Measurements from ENCODE around the gene LEMD1.

The LEMD1 gene, protein sequence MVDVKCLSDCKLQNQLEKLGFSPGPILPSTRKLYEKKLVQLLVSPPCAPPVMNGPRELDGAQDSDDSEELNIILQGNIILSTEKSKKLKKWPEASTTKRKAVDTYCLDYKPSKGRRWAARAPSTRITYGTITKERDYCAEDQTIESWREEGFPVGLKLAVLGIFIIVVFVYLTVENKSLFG

DNA sequence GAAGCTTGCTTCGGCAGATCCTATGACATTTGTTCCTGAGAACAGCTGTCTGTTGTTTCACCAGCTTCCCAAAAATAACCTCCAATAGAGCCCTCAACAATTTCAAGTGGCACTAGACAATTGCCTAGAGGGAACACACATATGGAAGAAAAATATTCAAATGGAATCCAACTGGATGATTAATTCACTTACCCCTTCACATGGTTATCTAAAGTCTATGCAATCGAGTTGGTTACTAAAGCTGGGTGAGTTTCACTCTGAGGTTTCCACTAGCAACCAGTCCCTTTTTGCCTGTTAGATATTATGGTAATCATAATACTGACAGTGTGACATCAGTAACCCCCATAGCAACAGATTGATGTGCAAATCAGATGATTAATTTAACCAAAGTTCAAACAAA, at the start of gene LEMD1:
Gene LEMD1 (minus strand): TSS at position 259 of the 400 bp plus-strand sequence. CDS start 1,520 bp downstream, outside the sequence.
- H3K4me3 Mint-ChIP-seq: no peak within 1 kb of the TSS
- no peaks in the 10 kb centered on the region for H3K4me1 Mint-ChIP-seq
- peaks cover 12% of the 10 kb centered on the region for H3K27me3 Mint-ChIP-seq
- H3K36me3 Mint-ChIP-seq (ENCODE audit: low read depth): no peaks in the 10 kb centered on the region
- DNase-seq (no peak), ATAC-seq (no peak)
- no peak within 1 kb of the TSS for H3K27ac Mint-ChIP-seq
- no peaks in the 10 kb centered on the region for H3K9me3 Mint-ChIP-seq

DNA sequence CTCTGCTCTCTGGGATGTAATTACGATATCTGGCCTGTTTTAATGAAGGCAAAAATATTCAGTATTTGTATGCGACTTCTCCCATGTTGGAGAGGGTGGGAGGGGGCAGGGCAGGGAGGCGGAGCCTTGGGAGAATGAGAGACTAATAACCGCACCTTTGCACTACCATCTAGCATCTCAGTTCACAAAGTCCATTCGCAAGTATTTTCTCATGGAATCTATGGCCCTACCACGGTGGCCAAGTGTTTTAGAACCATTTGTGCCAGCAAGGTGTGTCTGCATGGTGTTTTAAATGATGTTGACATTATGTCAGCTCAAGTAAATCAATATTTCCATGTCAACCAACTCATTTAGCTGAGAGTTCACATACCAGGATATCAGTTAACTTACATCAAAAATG, 48.3 kb upstream of the LEMD1 start:
- ATAC-seq: no peak
- DNase-seq: no peak
- Mint-ChIP-seq H3K27me3 (peaks cover 63% of the 10 kb centered on the region), H3K9me3 (peaks cover 7% of the 10 kb centered on the region), H3K27ac (no peak overlapping the region), H3K4me1 (no peaks in the 10 kb centered on the region), H3K4me3 (no peak overlapping the region), H3K36me3 (ENCODE audit: low read depth) (peaks cover 5% of the 10 kb centered on the region)

DNA sequence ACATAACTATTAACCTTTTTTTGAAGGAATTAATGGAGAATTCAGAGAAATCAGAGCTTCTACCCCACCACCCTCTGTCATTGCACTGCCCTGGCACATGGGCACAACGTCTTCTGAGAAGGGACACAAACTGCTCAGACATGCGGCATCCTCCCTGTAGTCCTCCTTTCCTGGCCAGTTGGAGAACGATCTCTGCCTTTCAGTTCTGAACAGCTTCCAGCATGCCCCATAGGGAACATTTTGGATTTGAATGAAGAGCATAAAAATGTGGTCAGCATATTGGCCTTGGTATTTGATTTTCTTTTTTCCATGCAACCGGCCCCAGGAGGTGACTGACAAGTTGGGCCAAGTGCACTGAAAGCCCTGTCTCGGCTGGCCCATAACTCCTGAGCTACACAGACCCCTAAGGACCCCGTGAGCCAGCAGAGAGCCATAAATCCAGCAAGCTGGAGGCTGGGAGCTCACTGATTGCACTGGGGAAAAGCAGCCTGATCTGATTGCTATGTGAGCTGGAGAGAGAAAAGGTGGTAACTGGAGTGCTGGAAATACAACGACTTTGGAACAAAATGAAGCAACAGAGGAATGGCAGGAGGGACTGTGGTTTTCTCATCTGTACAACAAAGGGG, 44.9 kb upstream of the LEMD1 start:
- Mint-ChIP-seq H3K27me3 (peaks cover 33% of the 10 kb centered on the region), H3K4me3 (no peak overlapping the region), H3K4me1 (no peaks in the 10 kb centered on the region), H3K27ac (no peak overlapping the region), H3K36me3 (ENCODE audit: low read depth) (no peaks in the 10 kb centered on the region), H3K9me3 (no peaks in the 10 kb centered on the region)
- no peak for ATAC-seq
- DNase-seq: no peak

DNA sequence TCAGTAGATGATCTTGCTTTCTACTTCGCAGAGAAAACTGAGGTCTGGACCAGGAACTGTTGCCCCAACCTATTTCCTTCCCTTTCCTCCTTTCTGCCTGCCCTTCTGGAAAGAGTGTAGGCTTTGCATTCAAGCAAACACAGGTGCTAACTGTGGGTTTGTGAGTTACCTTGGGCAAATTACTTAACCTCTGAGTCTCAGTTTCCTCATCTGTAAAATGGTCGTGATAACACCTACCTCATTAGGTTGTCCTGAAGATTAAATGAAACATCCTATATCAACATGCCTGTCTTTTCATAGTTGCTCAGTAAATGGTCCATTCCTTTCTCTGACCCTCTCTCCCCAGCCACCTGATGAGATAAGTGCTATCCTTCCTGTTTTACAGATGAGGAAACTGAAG, 43.5 kb upstream of the LEMD1 start:
- ATAC-seq: no peak
- H3K27ac Mint-ChIP-seq: no peak overlapping the region
- H3K36me3 Mint-ChIP-seq (ENCODE audit: low read depth): no peaks in the 10 kb centered on the region
- H3K27me3 Mint-ChIP-seq: peaks cover 36% of the 10 kb centered on the region
- no peak overlapping the region for H3K4me3 Mint-ChIP-seq
- H3K9me3 Mint-ChIP-seq: no peaks in the 10 kb centered on the region
- H3K4me1 Mint-ChIP-seq: no peaks in the 10 kb centered on the region
- no peak for DNase-seq

- ATAC-seq (no peak), DNase-seq (peak; percentile 46)
- Mint-ChIP-seq H3K27me3 (peaks cover 56% of the 10 kb centered on the region), H3K27ac (no peak overlapping the region), H3K4me1 (peaks cover 11% of the 10 kb centered on the region), H3K9me3 (no peaks in the 10 kb centered on the region), H3K36me3 (ENCODE audit: low read depth) (no peaks in the 10 kb centered on the region), H3K4me3 (no peak overlapping the region)
Observed at GRCh38 chr1:205458777-205459566, 37.1 kb upstream of the LEMD1 start.

DNA sequence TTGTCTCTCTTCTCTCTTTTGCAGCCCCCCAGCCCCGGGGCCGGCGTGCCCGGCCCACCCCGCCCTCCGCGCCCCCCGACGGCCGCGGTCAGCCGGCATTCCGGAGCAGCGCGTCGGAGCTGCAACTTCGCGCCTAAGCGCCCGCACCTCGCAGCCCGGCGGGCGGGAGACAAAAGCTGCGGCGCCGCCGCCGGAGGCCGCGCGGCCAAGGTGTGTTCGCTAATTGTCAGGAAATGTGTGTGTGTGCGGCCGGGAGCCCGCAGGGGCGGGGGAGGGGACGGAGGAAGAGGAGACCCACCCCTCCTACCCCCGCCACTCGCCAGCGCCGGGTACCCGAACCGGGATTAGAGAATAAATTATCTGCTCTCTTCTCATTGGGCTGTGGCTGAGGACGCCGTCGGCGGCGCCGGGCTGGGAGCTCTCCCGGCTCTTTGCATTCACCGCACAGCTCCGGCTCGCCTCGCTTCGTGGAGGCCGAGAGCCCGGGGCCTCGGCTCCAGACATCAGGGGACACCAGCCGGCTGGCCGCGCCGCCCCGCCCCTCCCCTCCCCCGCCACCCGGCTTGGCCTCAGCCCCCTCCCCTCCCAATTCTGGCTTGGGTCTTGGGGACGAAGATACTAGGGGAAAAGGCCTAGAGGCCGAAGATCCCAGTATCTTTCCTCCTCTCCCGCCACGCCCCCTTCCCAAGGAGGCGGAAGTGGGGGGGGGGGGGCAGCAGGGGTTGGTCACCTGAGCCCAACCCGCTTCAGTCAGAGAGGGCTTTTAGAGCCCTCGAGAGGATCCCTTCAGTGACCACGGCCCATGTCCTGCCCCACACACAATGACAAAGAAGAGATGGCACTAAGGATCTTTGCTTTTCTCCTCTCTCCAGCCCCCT, 35.3 kb upstream of the LEMD1 start:
- Mint-ChIP-seq H3K27me3 (peaks cover 73% of the 10 kb centered on the region), H3K9me3 (no peaks in the 10 kb centered on the region), H3K4me1 (peaks cover 11% of the 10 kb centered on the region), H3K27ac (no peak overlapping the region), H3K4me3 (peak overlapping the region; percentile 73), H3K36me3 (ENCODE audit: low read depth) (no peaks in the 10 kb centered on the region)
- DNase-seq (no peak), ATAC-seq (no peak)

DNA sequence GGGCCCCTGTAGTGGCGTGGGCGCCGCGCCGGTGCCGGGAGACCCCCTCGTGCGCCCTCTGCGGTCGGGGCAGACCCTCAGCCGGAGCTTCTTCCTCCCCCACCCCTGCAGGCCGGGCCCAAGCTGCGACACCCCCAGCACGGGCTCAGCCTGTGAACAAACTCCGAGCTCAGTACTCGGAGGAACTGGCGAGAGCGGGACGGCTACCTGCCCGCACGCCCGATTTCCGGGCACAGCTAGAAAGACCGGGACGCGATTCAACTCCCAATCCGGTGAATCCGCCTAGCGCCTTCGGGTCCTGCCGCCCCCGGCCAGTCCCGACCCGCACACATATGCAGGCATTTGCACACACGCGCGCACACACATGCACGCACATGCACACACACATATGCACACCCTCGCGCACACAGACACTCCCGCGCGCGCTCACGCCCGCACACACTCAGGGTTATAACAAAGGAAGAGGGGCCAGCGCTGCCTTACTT, 34.6 kb upstream of the LEMD1 start:
- no peak for ATAC-seq
- H3K4me3 Mint-ChIP-seq: peak overlapping the region; percentile 73
- peaks cover 76% of the 10 kb centered on the region for H3K27me3 Mint-ChIP-seq
- no peaks in the 10 kb centered on the region for H3K9me3 Mint-ChIP-seq
- no peak for DNase-seq
- peaks cover 11% of the 10 kb centered on the region for H3K4me1 Mint-ChIP-seq
- H3K27ac Mint-ChIP-seq: no peak overlapping the region
- no peaks in the 10 kb centered on the region for H3K36me3 Mint-ChIP-seq (ENCODE audit: low read depth)

- peaks cover 76% of the 10 kb centered on the region for H3K27me3 Mint-ChIP-seq
- no peak within 1 kb of the TSS for H3K27ac Mint-ChIP-seq
Observed at GRCh38 chr1:205455581-205456382, 33.9 kb upstream of the LEMD1 start, which contains the start of gene BLACAT1. BLACAT1 (minus strand) TSS chr1:205456045.

GRCh38 chr1:205454903-205455335, 33.1 kb upstream of the LEMD1 start:
- H3K4me3 Mint-ChIP-seq: no peak overlapping the region
- peaks cover 11% of the 10 kb centered on the region for H3K4me1 Mint-ChIP-seq
- H3K36me3 Mint-ChIP-seq (ENCODE audit: low read depth): no peaks in the 10 kb centered on the region
- ATAC-seq (no peak), DNase-seq (no peak)
- H3K27me3 Mint-ChIP-seq: peaks cover 74% of the 10 kb centered on the region
- no peaks in the 10 kb centered on the region for H3K9me3 Mint-ChIP-seq
- H3K27ac Mint-ChIP-seq: no peak overlapping the region

More at GRCh38 chr1:205455581-205456382, 33.9 kb upstream of the LEMD1 start, which contains the start of gene BLACAT1:
- Mint-ChIP-seq H3K4me1 (peaks cover 11% of the 10 kb centered on the region), H3K36me3 (ENCODE audit: low read depth) (no peaks in the 10 kb centered on the region), H3K4me3 (peak within 1 kb of the TSS; percentile 73), H3K9me3 (no peaks in the 10 kb centered on the region)
- no peak for DNase-seq
- no peak for ATAC-seq

- ATAC-seq: no peak
- Mint-ChIP-seq H3K4me3 (no peak overlapping the region), H3K9me3 (no peaks in the 10 kb centered on the region), H3K27ac (no peak overlapping the region), H3K4me1 (peaks cover 16% of the 10 kb centered on the region), H3K27me3 (peaks cover 63% of the 10 kb centered on the region), H3K36me3 (ENCODE audit: low read depth) (no peaks in the 10 kb centered on the region)
- no peak for DNase-seq
Observed at GRCh38 chr1:205453466-205453865, 31.6 kb upstream of the LEMD1 start.

DNA sequence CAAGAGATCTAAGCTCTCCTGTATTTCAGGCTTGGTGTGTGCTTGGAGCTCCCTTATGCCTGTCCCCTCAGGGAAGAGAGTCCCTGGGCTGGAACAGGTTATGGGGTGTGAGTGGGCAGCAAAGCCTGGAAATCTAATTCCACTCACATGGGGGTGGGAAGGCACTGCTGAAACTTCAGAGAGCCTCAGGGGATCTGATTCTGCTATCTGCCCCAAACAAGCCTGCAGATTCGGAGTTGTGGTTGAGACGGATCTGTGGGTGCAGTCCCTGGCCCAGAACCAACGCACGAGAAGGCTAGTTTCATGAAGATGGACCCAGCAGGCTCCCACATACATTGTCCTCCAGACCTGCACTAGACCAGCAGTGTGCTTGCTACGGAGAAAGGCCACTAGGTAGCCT, 31.1 kb upstream of the LEMD1 start:
- H3K4me3 Mint-ChIP-seq: no peak overlapping the region

DNA sequence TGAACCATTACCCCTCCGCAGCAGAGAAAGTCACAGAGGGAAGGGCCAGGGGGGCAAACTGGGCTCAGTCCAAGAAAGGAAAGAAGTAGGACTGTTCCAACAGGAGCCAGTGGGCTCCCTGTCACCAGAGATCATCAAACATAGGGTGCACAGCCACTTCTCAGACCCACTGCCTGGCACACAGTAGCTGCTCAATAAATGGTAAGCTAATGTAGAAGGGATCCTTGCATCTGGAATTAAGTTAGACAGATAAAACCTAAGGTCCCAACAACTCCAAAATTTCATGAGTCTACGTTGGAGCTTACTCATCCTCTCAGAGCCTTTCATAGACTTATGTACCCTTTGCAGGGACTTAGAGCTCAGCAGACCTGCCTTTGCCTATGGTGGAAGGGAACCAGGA, 30.5 kb upstream of the LEMD1 start:
- H3K4me3 Mint-ChIP-seq: no peak overlapping the region
- peaks cover 52% of the 10 kb centered on the region for H3K27me3 Mint-ChIP-seq
- no peak overlapping the region for H3K27ac Mint-ChIP-seq
- no peaks in the 10 kb centered on the region for H3K9me3 Mint-ChIP-seq
- H3K36me3 Mint-ChIP-seq (ENCODE audit: low read depth): no peaks in the 10 kb centered on the region
- peaks cover 13% of the 10 kb centered on the region for H3K4me1 Mint-ChIP-seq
- DNase-seq: no peak
- ATAC-seq: no peak

More for the DNA sequence above, 31.1 kb upstream of the LEMD1 start:
- Mint-ChIP-seq H3K36me3 (ENCODE audit: low read depth) (no peaks in the 10 kb centered on the region), H3K4me1 (peaks cover 16% of the 10 kb centered on the region), H3K9me3 (no peaks in the 10 kb centered on the region), H3K27ac (no peak overlapping the region), H3K27me3 (peaks cover 58% of the 10 kb centered on the region)
- no peak for DNase-seq
- ATAC-seq: no peak

- H3K4me3 Mint-ChIP-seq: no peak overlapping the region
Observed at GRCh38 chr1:205451759-205452164, 29.9 kb upstream of the LEMD1 start.

More at GRCh38 chr1:205451759-205452164, 29.9 kb upstream of the LEMD1 start:
- Mint-ChIP-seq H3K4me1 (peaks cover 13% of the 10 kb centered on the region), H3K27ac (no peak overlapping the region), H3K27me3 (peaks cover 52% of the 10 kb centered on the region), H3K9me3 (no peaks in the 10 kb centered on the region), H3K36me3 (ENCODE audit: low read depth) (no peaks in the 10 kb centered on the region)
- ATAC-seq (no peak), DNase-seq (no peak)

All from activated naive CD8-positive, alpha-beta T cell treated with anti-CD3 and anti-CD28 coated beads, Interleukin-2, amount 50 U/mL, for 24 hours (primary cell).